GM21528 (cell line): Measurements from ENCODE around the gene TMEM203.
"Not testable (repeated sequence)": the region's sequence is repeated elsewhere in the genome, so short reads cannot be mapped to it uniquely, and the experiment has no call there.

Experiments
- ATAC-seq: cut with Tn5 transposase; IDR thresholded peaks from one replicate; pipeline ENCODE4 v1.9.1; 2021; ENCODE audit warnings: mild to moderate bottlenecking, moderate library complexity; ENCODE audit not compliant: unreplicated experiment, low FRiP score

The TMEM203 gene

DNA sequence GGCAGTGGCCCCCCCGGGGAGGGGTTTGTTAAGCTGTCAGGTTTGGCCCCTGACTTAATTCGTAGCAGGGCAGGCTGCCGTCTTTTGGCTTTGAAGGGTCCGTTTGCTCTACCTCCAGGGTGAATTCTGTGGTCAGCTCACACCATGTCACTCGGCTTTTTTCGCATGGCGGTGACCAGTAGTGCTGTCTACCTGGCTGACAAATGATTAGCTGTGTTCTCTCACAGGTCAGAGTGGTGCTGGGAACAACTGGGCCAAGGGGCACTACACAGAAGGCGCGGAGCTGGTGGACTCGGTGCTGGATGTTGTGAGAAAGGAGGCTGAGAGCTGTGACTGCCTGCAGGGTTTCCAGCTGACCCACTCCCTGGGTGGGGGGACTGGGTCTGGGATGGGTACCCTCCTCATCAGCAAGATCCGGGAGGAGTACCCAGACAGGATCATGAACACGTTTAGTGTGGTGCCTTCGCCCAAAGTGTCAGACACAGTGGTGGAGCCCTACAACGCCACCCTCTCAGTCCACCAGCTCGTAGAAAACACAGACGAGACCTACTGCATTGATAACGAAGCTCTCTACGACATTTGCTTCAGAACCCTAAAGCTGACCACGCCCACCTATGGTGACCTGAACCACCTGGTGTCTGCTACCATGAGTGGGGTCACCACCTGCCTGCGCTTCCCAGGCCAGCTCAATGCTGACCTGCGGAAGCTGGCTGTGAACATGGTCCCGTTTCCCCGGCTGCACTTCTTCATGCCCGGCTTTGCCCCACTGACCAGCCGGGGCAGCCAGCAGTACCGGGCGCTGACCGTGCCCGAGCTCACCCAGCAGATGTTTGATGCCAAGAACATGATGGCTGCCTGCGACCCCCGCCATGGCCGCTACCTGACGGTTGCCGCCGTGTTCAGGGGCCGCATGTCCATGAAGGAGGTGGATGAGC lies 37.1 kb upstream of the TMEM203 start:
- no peak for ATAC-seq

DNA sequence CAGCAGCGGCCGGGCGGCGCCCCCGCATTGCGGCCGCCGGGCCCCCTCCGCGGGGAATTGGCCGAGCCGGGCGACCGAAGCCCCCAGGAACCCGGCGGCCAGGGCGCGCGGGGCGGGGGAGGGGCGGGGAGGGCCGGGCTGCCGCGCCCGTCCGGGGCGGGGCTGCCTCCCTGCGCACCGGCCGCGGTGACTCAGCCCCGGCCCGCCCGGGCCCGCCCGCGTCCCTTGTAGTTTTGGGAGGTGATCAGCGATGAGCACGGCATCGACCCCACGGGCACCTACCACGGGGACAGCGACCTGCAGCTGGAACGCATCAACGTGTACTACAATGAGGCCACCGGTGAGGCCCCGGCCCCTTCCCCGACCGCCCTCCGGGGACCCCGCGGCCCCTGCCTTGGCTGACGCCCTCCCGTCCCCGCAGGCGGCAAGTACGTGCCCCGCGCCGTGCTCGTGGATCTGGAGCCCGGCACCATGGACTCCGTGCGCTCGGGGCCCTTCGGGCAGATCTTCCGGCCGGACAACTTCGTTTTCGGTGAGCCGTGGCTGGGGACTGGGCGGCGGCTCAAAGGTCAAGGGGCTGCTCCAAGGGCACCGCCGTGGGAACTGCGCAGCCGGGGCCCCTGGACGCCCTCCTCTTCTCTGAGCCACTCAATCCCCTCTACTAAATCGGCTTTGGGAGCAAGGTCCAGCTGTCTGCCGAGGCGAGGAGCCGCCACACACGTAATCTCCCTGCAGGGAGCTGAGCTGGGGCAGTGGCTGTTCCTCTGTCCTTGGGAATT lies 36.2 kb upstream of the TMEM203 start:
- no peak for ATAC-seq

DNA sequence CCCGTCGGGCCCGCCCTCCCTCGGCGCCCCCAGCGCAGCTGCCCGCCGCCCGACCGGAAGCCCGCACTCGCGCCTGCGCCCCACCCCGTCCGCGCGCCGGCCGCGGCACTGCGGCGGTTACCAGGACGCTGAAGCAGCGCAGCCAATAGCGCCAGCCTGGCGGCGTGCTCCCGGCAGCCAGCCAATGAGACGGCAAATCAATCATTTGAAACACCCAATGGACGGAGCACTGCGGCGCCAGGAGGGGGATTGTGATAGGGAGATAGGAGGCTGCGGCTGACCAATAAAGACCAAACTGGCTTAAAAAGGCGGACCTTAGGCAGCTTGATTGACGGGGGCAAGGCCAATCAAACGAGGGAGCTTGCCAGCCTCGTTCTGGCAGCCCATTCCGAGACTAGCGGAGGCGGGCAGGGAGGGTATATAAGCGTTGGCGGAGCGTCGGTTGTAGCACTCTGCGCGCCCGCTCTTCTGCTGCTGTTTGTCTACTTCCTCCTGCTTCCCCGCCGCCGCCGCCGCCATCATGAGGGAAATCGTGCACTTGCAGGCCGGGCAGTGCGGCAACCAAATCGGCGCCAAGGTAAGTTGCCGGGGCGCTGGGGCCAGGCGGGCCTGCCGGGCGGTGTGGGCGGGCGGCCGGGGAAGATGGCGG lies 35.5 kb upstream of the TMEM203 start, which contains the start of gene TUBB4B:
Gene TUBB4B, plus strand, starts transcription at position 447 of the 649 bp plus-strand sequence. Its CDS starts 74 bp downstream, at position 521.
- peak; percentile 75 for ATAC-seq

DNA sequence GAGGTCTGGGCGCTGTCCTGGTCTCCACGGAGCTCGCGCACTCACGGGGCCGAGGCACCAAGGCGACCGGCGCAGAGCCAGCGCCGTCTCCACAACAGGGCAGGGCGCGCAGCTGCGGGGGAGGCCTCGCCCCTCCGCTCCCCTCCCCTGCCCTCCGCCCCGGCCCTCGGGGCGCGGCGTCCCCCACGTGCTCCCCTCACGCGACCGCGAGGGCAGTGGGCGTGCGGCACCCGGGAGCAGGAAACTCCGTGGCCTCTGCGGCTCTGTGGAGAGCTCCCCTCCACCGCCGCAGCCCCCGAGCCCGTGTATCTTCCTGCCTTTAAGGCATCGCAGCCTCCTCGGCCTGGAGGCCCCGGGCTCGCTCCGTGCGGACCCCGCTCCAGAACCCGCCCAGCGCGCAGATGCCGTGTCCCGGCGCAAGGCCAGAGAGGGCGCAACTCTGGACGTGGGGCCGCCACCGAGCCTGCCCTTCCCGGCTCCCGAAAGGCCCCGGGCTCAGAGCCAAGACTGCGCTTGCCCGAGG lies 34.9 kb upstream of the TMEM203 start:
- ATAC-seq: peak; percentile 22

DNA sequence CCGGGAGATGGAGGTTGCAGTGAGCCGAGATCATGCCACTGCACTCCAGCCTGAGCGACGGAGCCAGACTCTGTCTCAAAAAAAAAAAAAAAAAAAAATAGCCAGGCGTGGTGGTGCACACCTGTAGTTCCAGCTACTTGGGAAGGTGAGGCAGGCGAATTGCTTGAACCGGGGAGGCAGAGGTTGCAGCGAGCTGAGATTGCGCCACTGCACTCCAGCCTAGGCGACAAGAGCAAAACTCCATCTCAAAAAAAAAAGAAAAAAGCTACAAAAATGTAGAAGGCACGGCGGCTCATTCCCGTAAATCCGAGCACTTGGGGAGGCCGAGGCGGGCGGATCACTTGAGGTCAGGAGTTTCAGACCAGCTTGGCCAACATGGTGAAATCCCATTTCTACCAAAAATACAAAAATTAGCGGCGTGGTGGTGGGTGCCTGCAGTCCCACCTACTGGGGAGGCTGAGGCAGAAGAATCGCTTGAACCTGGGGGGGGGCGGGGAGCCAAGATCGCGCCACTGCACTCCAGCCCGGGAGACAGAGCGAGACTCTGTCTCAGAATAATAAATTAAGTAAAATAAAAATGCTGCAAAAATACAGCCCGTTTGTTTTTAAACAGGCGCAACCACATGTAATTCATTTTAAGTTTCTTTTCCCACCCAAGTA lies 34.2 kb upstream of the TMEM203 start:
- not testable (repeated sequence) for ATAC-seq

DNA sequence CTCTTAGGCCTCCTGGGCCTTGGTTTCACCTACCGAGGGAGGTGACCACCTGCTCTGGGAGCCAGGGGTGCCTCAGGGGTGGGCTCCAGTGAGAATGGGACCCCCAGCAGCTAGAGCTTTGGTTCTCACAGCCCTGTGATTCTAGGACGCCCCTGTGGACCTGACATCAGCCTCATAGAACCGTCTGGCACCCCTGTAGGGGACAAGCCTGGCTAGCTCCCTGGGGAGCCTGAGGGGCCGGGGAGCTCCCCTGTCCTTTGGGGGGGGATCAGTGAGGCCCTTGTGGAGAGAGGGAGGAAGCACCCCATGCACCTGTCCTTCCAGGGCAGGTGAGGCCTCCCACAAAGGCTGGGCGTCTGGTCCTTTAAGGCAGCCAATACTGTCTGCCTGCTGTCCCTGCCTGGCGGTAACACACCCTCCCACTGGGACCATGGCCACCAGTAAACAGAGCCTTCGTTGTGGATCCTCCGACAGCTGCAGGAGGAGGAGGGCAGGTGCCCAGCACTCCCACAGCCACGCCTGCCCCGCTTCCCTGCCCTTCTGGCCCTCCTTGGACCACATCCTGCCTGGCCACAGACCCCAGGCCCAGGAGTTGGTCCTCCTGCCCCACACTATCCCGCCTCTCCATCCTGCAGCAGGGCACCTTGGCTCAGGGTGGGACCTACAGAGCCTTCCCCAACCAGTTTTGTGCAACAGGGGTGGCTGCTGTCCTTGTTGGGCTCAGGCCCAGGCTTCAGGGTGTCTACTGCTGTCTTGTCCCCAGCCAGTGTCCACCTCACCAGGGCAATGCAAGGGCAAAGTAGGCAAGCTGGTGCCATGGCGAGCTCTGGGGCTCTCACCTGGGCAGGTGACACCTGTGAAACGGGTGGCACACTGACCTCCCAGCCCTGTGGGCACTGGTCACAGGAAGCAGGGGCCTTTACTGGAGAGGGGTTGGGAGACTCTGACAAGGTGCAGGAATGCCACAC lies 32.6 kb upstream of the TMEM203 start:
- ATAC-seq: no peak

DNA sequence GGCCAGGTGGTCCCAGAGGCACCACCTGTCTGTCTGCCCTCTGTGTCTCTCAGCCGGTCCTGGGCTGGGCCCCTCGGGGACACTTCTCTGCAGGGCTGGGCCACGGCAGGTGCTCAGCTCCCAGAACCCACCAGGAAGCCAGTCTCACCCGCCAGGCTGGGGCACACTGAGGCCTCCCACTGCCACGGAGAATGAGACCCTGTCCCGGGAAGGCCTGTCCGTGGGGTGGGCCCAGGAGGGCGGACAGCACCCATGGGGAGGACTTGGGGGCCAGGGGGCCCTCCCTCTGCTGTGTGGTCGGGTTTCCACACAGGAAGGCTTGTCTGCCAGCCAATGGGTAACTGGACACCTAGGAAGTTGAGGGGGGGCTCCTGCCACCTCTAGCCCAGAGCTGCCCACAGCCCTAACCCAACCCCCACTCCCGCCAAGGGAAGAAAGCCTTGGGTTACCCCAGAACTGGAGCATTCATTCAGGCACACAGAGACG lies 31.5 kb upstream of the TMEM203 start:
- ATAC-seq: no peak

DNA sequence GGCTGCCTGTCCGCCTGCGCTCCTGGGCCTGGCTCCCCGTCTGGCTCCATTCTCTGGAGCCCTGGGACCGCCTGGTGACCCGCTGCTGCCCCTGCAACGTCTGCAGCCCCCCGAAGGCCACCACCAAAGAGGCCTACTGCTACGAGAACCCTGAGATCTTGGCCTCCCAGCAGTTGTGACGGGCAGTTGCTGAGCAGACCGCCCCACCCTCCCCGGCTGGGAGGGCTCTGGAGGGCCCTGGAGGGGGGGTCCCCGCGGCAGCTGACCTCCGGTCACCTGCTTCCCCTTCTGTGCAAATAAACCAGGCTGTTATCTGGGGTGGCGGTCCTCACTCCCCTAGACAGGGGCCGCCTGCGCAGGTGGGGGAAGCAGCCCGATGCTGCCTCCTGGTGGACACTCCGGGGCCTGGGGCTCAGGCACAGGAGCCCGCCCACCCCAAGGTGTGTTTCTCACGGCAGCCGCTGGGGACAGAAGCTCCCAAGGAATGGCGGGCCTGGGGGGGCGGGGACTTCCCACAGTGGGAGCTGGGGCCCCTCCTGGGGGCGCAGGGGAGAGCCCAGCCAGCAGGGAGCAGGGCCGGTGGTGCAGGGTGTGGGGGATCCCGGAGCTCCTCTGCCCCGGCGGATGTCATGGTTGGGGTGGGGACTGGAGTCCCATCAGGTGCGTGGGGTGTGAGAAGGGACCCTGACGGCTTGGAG lies 30.9 kb upstream of the TMEM203 start:
- no peak for ATAC-seq

DNA sequence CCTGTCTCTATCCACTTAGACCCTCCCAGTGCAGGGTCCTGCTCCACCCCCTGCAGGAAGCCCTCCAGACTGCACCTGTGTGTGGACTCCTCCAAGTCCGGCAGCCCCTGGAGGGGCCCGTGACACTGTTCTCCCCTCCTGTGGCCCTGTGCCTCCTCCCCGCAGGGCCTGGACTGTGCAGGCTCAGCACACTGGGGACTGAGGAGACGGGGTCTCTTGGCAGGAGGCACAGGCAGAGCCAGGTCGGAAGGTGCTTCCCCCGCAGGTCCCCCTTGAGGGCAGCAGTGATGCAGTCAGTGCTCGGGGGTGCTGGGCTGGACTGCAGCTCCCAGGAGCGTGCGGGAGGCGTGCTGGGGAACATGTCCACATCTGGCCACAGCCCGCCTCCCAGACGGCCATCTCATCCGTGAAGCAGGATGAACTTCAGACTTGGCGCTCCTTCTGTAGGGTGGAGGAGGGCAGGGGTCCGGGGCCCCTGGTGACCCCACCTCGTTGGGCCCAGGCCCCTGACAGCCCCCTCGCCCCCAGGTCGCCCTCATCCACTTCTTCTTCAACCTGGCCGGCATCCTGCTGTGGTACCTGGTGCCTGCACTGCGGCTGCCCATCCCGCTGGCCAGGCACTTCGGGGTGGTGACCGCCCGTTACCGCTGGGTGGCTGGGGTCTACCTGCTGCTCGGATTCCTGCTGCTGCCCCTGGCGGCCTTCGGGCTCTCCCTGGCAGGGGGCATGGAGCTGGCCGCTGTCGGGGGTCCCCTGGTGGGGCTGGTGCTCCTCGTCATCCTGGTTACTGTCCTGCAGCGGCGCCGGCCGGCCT lies 30.2 kb upstream of the TMEM203 start:
- ATAC-seq: no peak

DNA sequence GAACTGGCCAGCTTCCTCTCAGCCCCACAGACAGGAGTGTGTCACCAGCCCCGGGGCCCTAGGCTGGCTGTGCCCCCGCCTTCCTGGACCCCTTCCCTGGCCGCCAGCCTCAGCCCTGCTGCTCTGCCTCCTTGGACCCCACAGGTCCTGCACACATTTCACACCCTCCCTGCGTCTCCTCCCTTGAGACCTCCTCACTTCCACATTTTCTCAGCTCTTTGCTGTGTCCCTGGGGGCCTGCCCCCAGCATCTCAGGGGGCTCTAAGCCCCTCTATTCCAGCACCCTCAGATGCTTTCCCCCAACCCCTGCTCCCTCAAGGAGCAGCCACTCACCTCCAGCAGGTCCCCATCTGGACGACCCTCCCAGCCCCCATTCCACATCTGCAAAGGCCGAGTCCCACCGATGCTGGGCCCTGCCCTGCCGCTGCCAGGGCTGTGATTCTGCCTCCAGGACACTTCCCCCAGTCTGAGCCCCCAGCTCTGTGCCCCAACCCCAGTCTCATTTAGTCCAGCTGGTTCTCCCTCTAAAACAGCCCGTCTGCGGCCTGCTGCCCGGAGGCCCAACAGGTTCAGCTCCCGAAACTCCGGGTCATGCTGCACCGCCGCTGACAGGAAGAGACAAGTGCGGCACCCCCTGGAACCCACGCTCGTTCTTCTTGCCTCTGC lies 29.4 kb upstream of the TMEM203 start:
- ATAC-seq: no peak

DNA sequence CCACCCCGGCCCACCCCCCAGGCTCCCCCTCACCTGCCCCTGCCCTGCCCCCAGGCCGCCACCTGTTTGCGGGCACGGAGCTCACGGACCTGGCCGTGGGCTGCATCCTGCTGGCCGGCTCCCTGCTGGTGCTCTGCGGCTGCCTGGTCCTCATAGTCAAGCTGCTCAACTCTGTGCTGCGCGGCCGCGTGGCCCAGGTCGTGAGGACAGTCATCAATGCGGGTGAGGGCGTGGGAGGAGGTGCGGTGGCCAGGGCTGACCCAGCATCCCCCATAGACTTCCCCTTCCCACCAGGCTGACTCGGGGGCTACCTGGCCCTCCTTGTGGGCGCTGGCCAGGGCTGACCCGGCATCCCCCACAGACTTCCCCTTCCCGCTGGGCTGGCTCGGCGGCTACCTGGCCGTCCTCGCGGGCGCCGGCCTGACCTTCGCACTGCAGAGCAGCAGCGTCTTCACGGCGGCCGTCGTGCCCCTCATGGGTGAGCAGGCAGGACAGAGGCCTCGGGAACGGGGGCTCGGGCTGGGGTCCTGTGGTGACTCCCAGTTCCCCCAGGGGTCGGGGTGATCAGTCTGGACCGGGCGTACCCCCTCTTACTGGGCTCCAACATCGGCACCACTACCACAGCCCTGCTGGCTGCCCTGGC lies 28.7 kb upstream of the TMEM203 start:
- no peak for ATAC-seq

DNA sequence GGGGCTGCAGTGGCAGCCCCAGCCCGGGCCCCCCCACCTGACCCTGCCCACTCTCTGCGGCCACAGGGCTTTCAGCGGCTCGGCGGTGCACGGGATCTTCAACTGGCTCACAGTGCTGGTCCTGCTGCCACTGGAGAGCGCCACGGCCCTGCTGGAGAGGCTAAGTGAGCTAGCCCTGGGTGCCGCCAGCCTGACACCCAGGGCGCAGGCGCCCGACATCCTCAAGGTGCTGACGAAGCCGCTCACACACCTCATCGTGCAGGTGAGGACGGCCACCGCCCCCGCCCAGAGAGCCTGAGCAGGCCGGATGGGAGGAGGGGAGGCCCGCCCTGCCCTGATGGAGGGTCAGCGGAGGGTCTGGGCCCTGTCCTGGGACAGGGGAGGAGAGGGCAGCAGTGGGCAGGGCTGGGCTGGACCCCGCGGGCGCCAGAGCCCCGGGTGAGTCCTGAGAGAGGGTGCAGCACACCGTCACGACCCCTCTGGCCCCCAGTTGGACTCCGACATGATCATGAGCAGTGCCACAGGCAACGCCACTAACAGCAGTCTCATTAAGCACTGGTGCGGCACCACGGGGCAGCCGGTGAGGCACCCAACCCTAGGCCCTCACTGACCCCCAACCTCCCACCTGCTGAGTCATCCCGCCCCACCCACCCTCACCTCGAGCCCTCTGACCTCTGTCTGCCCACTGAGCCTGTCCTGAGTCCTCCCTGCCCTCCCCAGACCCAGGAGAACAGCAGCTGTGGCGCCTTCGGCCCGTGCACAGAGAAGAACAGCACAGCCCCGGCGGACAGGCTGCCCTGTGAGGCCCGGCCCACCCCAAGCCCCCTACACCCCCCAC lies 27.9 kb upstream of the TMEM203 start:
- ATAC-seq: no peak

DNA sequence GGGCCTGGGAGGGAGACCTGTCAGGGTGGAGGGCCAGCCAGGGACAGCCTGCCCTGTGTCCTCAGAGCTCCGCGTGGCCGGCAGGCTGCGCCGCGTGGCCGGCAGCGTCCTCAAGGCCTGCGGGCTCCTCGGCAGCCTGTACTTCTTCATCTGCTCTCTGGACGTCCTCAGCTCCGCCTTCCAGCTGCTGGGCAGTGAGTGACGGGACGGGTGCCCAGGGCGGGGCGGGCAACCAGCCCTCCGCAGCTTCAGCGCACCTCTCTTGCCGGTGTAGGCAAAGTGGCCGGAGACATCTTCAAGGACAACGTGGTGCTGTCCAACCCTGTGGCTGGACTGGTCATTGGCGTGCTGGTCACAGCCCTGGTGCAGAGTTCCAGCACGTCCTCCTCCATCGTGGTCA lies 27.1 kb upstream of the TMEM203 start:
- ATAC-seq: no peak

DNA sequence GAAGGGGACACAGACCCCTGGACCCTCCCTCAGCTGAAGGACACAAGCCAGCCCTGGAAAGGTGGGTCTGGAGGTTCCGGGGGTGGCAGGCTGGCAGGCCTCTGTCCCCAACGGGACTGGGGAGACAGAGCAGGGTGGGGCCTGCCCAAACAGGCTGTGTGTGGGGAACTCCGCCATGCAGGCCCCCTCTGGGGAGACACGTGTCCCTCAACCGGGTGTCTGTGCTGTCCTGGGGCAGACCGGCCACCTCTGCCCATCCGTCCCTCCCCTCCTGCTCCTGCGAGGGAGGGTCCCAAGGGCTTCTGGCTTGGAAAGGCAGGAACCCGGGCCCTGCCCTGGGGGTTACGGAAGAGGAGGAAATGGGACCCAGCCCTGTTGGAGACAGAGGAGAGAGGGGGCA lies 26.7 kb upstream of the TMEM203 start:
- no peak for ATAC-seq

DNA sequence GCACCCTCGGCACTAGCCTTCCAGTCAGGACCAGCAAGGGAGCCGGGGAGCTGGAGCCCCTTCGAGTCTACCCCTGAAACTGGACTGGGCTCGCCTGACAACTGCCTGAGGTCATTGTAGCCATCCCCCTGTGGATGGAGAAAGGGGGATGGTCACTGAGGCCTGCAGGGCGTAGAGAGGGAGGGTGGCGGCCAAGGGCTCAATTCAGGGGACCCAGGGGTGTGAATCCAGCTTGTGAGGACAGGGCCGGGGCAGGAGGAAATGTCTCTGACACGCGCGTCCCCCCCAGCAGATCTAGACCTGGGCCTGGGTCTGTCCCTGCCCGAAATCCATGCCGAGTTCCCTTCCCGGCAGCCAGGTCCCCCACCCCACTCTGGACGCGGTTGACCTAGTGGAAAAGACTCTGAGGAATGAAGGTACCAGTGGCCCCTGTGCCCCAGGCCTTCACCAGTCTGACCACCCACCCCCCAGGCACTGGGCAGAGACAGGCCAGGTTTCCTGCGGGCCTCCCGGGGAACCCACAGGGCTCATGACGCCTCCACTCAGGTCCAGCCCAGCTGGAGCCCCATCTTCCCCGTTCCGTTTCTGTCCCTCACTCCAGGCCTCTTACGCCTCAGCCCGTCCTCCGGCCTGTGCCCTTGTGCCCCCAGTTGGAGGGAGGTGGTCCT lies 26.1 kb upstream of the TMEM203 start:
- ATAC-seq: no peak
